ENCODE data around the gene POU5F2. TPM values are rescaled to one million over a fixed set of nuclear protein-coding genes. Genes with fewer than 3 reads are reported as not detected.

Gene POU5F2
- total and polyA plus RNA-seq, 5 donors from 2014 or later, result 0.14 to 4.2 (median 0.17) TPM

GRCh38 chr5:93756372-93756771 lies 15.0 kb upstream of the POU5F2 start:
- Histone ChIP-seq H3K27ac (ENCODE audit: insufficient read depth, low read length, poor library complexity, severe bottlenecking) (no peak overlapping the region), H3K36me3 (ENCODE audit: control insufficient read depth, insufficient read depth, low read length) (no peaks in the 10 kb centered on the region), H3K27me3 (ENCODE audit: control insufficient read depth, insufficient read depth, low read length) (no peaks in the 10 kb centered on the region), H3K4me1 (ENCODE audit: control insufficient read depth, insufficient read depth, low read length, poor library complexity, severe bottlenecking) (no peaks in the 10 kb centered on the region), H3K4me3 (ENCODE audit: low read depth, low read length) (no peak overlapping the region), H3K9me3 (ENCODE audit: control insufficient read depth in 2 of 2, low read length in 2 of 2) (peaks cover 5 to 6% of the 10 kb centered on the region in 2 experiments)
- no peak for DNase-seq
- H3K36me3 Mint-ChIP-seq, result peaks cover 51% of the 10 kb centered on the region
- H3K4me1 Mint-ChIP-seq, result peaks cover 13 to 28% (median 15%) of the 10 kb centered on the region in 4 donors
- H3K9me3 Mint-ChIP-seq, result peaks cover 0 to 30% (median 9%) of the 10 kb centered on the region in 7 donors
- H3K27ac Mint-ChIP-seq, result no peak overlapping the region
- no peaks in the 10 kb centered on the region for H3K27me3 Mint-ChIP-seq
- ATAC-seq (ENCODE audit: low read depth in 2 of 2), result no peak
- peak overlapping the region in 1 of 4 donors; percentile 17 for H3K4me3 Mint-ChIP-seq

- peaks cover 0 to 25% (median 9%) of the 10 kb centered on the region in 7 donors for H3K9me3 Mint-ChIP-seq
- H3K27me3 ChIP-seq (ENCODE audit: control insufficient read depth, insufficient read depth, low read length), result no peaks in the 10 kb centered on the region
- no peak overlapping the region for H3K4me3 ChIP-seq (ENCODE audit: low read depth, low read length)
- no peaks in the 10 kb centered on the region for H3K4me1 ChIP-seq (ENCODE audit: control insufficient read depth, insufficient read depth, low read length, poor library complexity, severe bottlenecking)
- DNase-seq (no peak), ATAC-seq (ENCODE audit: low read depth in 2 of 2) (no peak)
- no peak overlapping the region for H3K27ac Mint-ChIP-seq
- peaks cover 47% of the 10 kb centered on the region for H3K36me3 Mint-ChIP-seq
- no peaks in the 10 kb centered on the region for H3K27me3 Mint-ChIP-seq
- peaks cover 4 to 5% of the 10 kb centered on the region in 2 experiments for H3K9me3 ChIP-seq (ENCODE audit: control insufficient read depth in 2 of 2, low read length in 2 of 2)
- H3K27ac ChIP-seq (ENCODE audit: insufficient read depth, low read length, poor library complexity, severe bottlenecking), result no peak overlapping the region
- H3K4me3 Mint-ChIP-seq, result no peak overlapping the region
- no peaks in the 10 kb centered on the region for H3K36me3 ChIP-seq (ENCODE audit: control insufficient read depth, insufficient read depth, low read length)
- peaks cover 13 to 28% (median 15%) of the 10 kb centered on the region in 4 donors for H3K4me1 Mint-ChIP-seq
Measured at GRCh38 chr5:93755716-93756115, 14.3 kb upstream of the POU5F2 start.

GRCh38 chr5:93748875-93749397 lies 7.5 kb upstream of the POU5F2 start:
- H3K4me3 ChIP-seq (ENCODE audit: low read depth, low read length), result no peak overlapping the region
- Mint-ChIP-seq H3K9me3 (peaks cover 0 to 1% (median 0%) of the 10 kb centered on the region in 7 donors), H3K4me3 (no peak overlapping the region), H3K27me3 (no peaks in the 10 kb centered on the region), H3K27ac (no peak overlapping the region), H3K36me3 (peaks cover 15% of the 10 kb centered on the region), H3K4me1 (peaks cover 9 to 22% (median 17%) of the 10 kb centered on the region in 4 donors)
- no peaks in the 10 kb centered on the region for H3K9me3 ChIP-seq (ENCODE audit: control insufficient read depth in 2 of 2, low read length in 2 of 2)
- DNase-seq, result peak in 1 of 3 donors; percentile 3
- no peaks in the 10 kb centered on the region for H3K4me1 ChIP-seq (ENCODE audit: control insufficient read depth, insufficient read depth, low read length, poor library complexity, severe bottlenecking)
- ATAC-seq (ENCODE audit: low read depth in 2 of 2), result no peak
- H3K27me3 ChIP-seq (ENCODE audit: control insufficient read depth, insufficient read depth, low read length), result no peaks in the 10 kb centered on the region
- H3K27ac ChIP-seq (ENCODE audit: insufficient read depth, low read length, poor library complexity, severe bottlenecking), result no peak overlapping the region
- H3K36me3 ChIP-seq (ENCODE audit: control insufficient read depth, insufficient read depth, low read length), result no peaks in the 10 kb centered on the region

- no peak overlapping the region for H3K4me3 ChIP-seq (ENCODE audit: low read depth, low read length)
- DNase-seq (no peak), ATAC-seq (ENCODE audit: low read depth in 2 of 2) (no peak)
- H3K4me1 ChIP-seq (ENCODE audit: control insufficient read depth, insufficient read depth, low read length, poor library complexity, severe bottlenecking), result no peaks in the 10 kb centered on the region
- H3K27me3 ChIP-seq (ENCODE audit: control insufficient read depth, insufficient read depth, low read length), result no peaks in the 10 kb centered on the region
- Mint-ChIP-seq H3K36me3 (peaks cover 29% of the 10 kb centered on the region), H3K4me3 (no peak overlapping the region), H3K27ac (no peak overlapping the region), H3K4me1 (peaks cover 3 to 16% (median 6%) of the 10 kb centered on the region in 4 donors), H3K27me3 (no peaks in the 10 kb centered on the region), H3K9me3 (peaks cover 0 to 3% (median 0%) of the 10 kb centered on the region in 7 donors)
- H3K27ac ChIP-seq (ENCODE audit: insufficient read depth, low read length, poor library complexity, severe bottlenecking), result no peak overlapping the region
- no peaks in the 10 kb centered on the region for H3K9me3 ChIP-seq (ENCODE audit: control insufficient read depth in 2 of 2, low read length in 2 of 2)
- no peaks in the 10 kb centered on the region for H3K36me3 ChIP-seq (ENCODE audit: control insufficient read depth, insufficient read depth, low read length)
Measured at GRCh38 chr5:93746406-93747056, 5.1 kb upstream of the POU5F2 start.

GRCh38 chr5:93736284-93736683 lies 5.1 kb downstream of the POU5F2 start:
- no peak overlapping the region for H3K27ac Mint-ChIP-seq
- ATAC-seq (ENCODE audit: low read depth in 2 of 2), result no peak
- H3K27me3 Mint-ChIP-seq, result no peaks in the 10 kb centered on the region
- Histone ChIP-seq H3K4me3 (ENCODE audit: low read depth, low read length) (no peak overlapping the region), H3K36me3 (ENCODE audit: control insufficient read depth, insufficient read depth, low read length) (peaks cover 5% of the 10 kb centered on the region), H3K27me3 (ENCODE audit: control insufficient read depth, insufficient read depth, low read length) (no peaks in the 10 kb centered on the region), H3K9me3 (ENCODE audit: control insufficient read depth in 2 of 2, low read length in 2 of 2) (no peaks in the 10 kb centered on the region), H3K4me1 (ENCODE audit: control insufficient read depth, insufficient read depth, low read length, poor library complexity, severe bottlenecking) (no peaks in the 10 kb centered on the region), H3K27ac (ENCODE audit: insufficient read depth, low read length, poor library complexity, severe bottlenecking) (no peak overlapping the region)
- peaks cover 0 to 4% (median 0%) of the 10 kb centered on the region in 7 donors for H3K9me3 Mint-ChIP-seq
- peaks cover 0 to 10% (median 2%) of the 10 kb centered on the region in 4 donors for H3K4me1 Mint-ChIP-seq
- H3K36me3 Mint-ChIP-seq, result peaks cover 38% of the 10 kb centered on the region
- H3K4me3 Mint-ChIP-seq, result no peak overlapping the region
- DNase-seq, result no peak

GRCh38 chr5:93735378-93735777 lies 6.0 kb downstream of the POU5F2 start:
- Mint-ChIP-seq H3K36me3 (peaks cover 32% of the 10 kb centered on the region), H3K27me3 (no peaks in the 10 kb centered on the region), H3K27ac (no peak overlapping the region), H3K9me3 (peaks cover 0 to 4% (median 0%) of the 10 kb centered on the region in 7 donors), H3K4me1 (peaks cover 0 to 10% (median 4%) of the 10 kb centered on the region in 4 donors), H3K4me3 (no peak overlapping the region)
- DNase-seq (no peak), ATAC-seq (ENCODE audit: low read depth in 2 of 2) (no peak)
- Histone ChIP-seq H3K36me3 (ENCODE audit: control insufficient read depth, insufficient read depth, low read length) (peaks cover 5% of the 10 kb centered on the region), H3K9me3 (ENCODE audit: control insufficient read depth in 2 of 2, low read length in 2 of 2) (no peaks in the 10 kb centered on the region), H3K27me3 (ENCODE audit: control insufficient read depth, insufficient read depth, low read length) (no peaks in the 10 kb centered on the region), H3K27ac (ENCODE audit: insufficient read depth, low read length, poor library complexity, severe bottlenecking) (no peak overlapping the region), H3K4me3 (ENCODE audit: low read depth, low read length) (no peak overlapping the region), H3K4me1 (ENCODE audit: control insufficient read depth, insufficient read depth, low read length, poor library complexity, severe bottlenecking) (no peaks in the 10 kb centered on the region)

GRCh38 chr5:93731987-93732386 lies 9.4 kb downstream of the POU5F2 start:
- Histone ChIP-seq H3K4me1 (ENCODE audit: control insufficient read depth, insufficient read depth, low read length, poor library complexity, severe bottlenecking) (no peaks in the 10 kb centered on the region), H3K36me3 (ENCODE audit: control insufficient read depth, insufficient read depth, low read length) (no peaks in the 10 kb centered on the region), H3K27me3 (ENCODE audit: control insufficient read depth, insufficient read depth, low read length) (no peaks in the 10 kb centered on the region), H3K4me3 (ENCODE audit: low read depth, low read length) (no peak overlapping the region), H3K9me3 (ENCODE audit: control insufficient read depth in 2 of 2, low read length in 2 of 2) (no peaks in the 10 kb centered on the region), H3K27ac (ENCODE audit: insufficient read depth, low read length, poor library complexity, severe bottlenecking) (no peak overlapping the region)
- H3K9me3 Mint-ChIP-seq, result peaks cover 0 to 4% (median 0%) of the 10 kb centered on the region in 7 donors
- no peak for DNase-seq
- no peak for ATAC-seq (ENCODE audit: low read depth in 2 of 2)
- no peak overlapping the region for H3K4me3 Mint-ChIP-seq
- no peak overlapping the region for H3K27ac Mint-ChIP-seq
- H3K4me1 Mint-ChIP-seq, result peaks cover 0 to 9% (median 5%) of the 10 kb centered on the region in 4 donors
- H3K36me3 Mint-ChIP-seq, result peaks cover 17% of the 10 kb centered on the region
- no peaks in the 10 kb centered on the region for H3K27me3 Mint-ChIP-seq

GRCh38 chr5:93726595-93726994 lies 14.8 kb downstream of the POU5F2 start:
- H3K27ac Mint-ChIP-seq, result peak overlapping the region in 1 of 3 donors; percentile 4
- ATAC-seq (ENCODE audit: low read depth in 2 of 2) (no peak), DNase-seq (no peak)
- H3K4me3 Mint-ChIP-seq, result no peak overlapping the region
- Histone ChIP-seq H3K27ac (ENCODE audit: insufficient read depth, low read length, poor library complexity, severe bottlenecking) (no peak overlapping the region), H3K4me3 (ENCODE audit: low read depth, low read length) (no peak overlapping the region), H3K36me3 (ENCODE audit: control insufficient read depth, insufficient read depth, low read length) (no peaks in the 10 kb centered on the region), H3K27me3 (ENCODE audit: control insufficient read depth, insufficient read depth, low read length) (no peaks in the 10 kb centered on the region), H3K4me1 (ENCODE audit: control insufficient read depth, insufficient read depth, low read length, poor library complexity, severe bottlenecking) (no peaks in the 10 kb centered on the region), H3K9me3 (ENCODE audit: control insufficient read depth in 2 of 2, low read length in 2 of 2) (no peaks in the 10 kb centered on the region)
- H3K9me3 Mint-ChIP-seq, result peaks cover 0 to 4% (median 0%) of the 10 kb centered on the region in 7 donors
- H3K4me1 Mint-ChIP-seq, result peaks cover under 1 to 22% (median 14%) of the 10 kb centered on the region in 4 donors
- peaks cover 12% of the 10 kb centered on the region for H3K36me3 Mint-ChIP-seq
- H3K27me3 Mint-ChIP-seq, result no peaks in the 10 kb centered on the region

Measured in CD4-positive, CD25-positive, alpha-beta regulatory T cell (primary cell).